Tibial nerve (tissue), 4 donors: Measurements from ENCODE around the gene LRBA. TPM values are rescaled to one million over a fixed set of nuclear protein-coding genes. Genes with fewer than 3 reads are reported as not detected.

Source experiments
- DNase-seq, 2 donors: peaks; one replicate each; pipeline ENCODE4 v3.0.0-alpha.2; 2019; ENCODE audit warnings: low spot score in 2 of 2
- H3K27ac ChIP-seq, 4 donors: fragments of 200-600 bp; sonication (generic) in 3 of 4; one replicate each; pipeline ENCODE4 v1.5.1; 2017 to 2019; ENCODE audit warnings: mild to moderate bottlenecking in 1 of 4
- H3K27me3 ChIP-seq, 2 donors: fragments of 200-600 bp; sonication (generic) in 1 of 2; one replicate each; pipeline versions ENCODE4 v1.5.1 to v1.6.0; 2017 to 2019
- H3K36me3 ChIP-seq, 3 donors: fragments of 200-600 bp; sonication (generic); one replicate each; pipeline ENCODE4 v1.5.1; 2018 to 2019
- H3K4me1 ChIP-seq, 4 donors: fragments of 200-600 bp; sonication (generic) in 3 of 4; one replicate each; pipeline ENCODE4 v1.5.1; 2017 to 2019
- H3K4me3 ChIP-seq, 4 donors: fragments of 200-600 bp; sonication (generic) in 3 of 4; one replicate each; pipeline ENCODE4 v1.5.1; 2017 to 2019; ENCODE audit warnings: mild to moderate bottlenecking in 1 of 4, moderate library complexity in 1 of 4
- H3K9me3 ChIP-seq, 4 donors: fragments of 200-600 bp; sonication (generic) in 3 of 4; one replicate each; pipeline ENCODE4 v1.5.1; 2017 to 2019
- EP300 ChIP-seq, 2 donors: sonication (generic); formaldehyde crosslinking; IDR thresholded peaks; one replicate each; pipeline ENCODE4 v1.6.1; 2017; ENCODE audit warnings: antibody characterized with exemption in 2 of 2, mild to moderate bottlenecking in 1 of 2
- POLR2A ChIP-seq, 2 donors: fragments of 450-650 bp; IDR thresholded peaks; one replicate each; pipeline ENCODE4 v1.6.1; 2017; ENCODE audit warnings: antibody characterized with exemption in 2 of 2, mild to moderate bottlenecking in 2 of 2, moderate library complexity in 2 of 2
- WGBS, 2 donors: methylation state at CpG; one replicate each; pipeline ENCODE4 v1.1.5; 2018; 5-methylcytosine and 5-hydroxymethylcytosine counted together
- total RNA-seq, 4 donors: library from RNA; depleted of rRNA; stranded (reverse); fragments of >200 nt; gene quantifications; one replicate each; pipeline ENCODE4 v1.1.0, GENCODE V29; 2016
- TF ChIP-seq, protein P1 (sequence below), 5 experiments: fragments of 200-600 bp in 3 of 5; fragments of 450-650 bp in 2 of 5; sonication (generic) in 3 of 5; IDR thresholded peaks; one replicate each; pipeline ENCODE4 v1.5.1; 2016 to 2019; ENCODE audit warnings: antibody characterized with exemption in 5 of 5, mild to moderate bottlenecking in 3 of 5, moderate library complexity in 2 of 5

Gene LRBA
- total RNA-seq, 4 donors from 2014 or later, result 35.4 to 43.1 (median 38.0) TPM

DNA sequence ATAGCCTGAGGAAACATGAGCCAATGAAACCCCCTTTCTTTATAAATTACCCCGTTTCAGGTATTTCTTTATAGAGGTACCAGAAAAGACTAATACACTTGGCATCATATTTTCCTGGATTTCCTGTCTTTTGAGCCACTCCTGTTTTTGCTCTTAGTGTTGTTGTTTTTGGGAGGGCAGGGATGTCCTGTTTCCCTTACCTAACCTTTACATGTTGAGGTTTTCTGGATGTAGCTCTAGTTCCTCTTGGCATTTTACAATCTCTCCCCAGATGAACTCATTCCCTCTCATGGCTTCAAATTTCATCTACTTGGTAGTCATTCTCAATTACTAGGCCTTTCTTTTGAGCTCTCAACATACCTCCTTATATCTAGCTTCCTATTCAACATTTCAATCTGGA is 537.2 kb downstream of the LRBA start:
- 93% methylated on average over 1 of the region's 1 CpG for WGBS, 2 donors
- Histone ChIP-seq H3K27ac (no peak overlapping the region), H3K27me3 (no peaks in the 10 kb centered on the region), H3K4me1 (no peaks in the 10 kb centered on the region), H3K4me3 (no peak overlapping the region), H3K36me3 (peaks cover 0 to 9% (median 0%) of the 10 kb centered on the region in 3 donors), H3K9me3 (no peaks in the 10 kb centered on the region)
- no peak for TF ChIP-seq POLR2A (IDR thresholded peaks at IDR 0.05)
- TF ChIP-seq, protein P1, sequence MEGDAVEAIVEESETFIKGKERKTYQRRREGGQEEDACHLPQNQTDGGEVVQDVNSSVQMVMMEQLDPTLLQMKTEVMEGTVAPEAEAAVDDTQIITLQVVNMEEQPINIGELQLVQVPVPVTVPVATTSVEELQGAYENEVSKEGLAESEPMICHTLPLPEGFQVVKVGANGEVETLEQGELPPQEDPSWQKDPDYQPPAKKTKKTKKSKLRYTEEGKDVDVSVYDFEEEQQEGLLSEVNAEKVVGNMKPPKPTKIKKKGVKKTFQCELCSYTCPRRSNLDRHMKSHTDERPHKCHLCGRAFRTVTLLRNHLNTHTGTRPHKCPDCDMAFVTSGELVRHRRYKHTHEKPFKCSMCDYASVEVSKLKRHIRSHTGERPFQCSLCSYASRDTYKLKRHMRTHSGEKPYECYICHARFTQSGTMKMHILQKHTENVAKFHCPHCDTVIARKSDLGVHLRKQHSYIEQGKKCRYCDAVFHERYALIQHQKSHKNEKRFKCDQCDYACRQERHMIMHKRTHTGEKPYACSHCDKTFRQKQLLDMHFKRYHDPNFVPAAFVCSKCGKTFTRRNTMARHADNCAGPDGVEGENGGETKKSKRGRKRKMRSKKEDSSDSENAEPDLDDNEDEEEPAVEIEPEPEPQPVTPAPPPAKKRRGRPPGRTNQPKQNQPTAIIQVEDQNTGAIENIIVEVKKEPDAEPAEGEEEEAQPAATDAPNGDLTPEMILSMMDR (IDR thresholded peaks at IDR 0.05), result no peak
- no peak for TF ChIP-seq EP300 (IDR thresholded peaks at IDR 0.05)
- DNase-seq, result no peak

DNA sequence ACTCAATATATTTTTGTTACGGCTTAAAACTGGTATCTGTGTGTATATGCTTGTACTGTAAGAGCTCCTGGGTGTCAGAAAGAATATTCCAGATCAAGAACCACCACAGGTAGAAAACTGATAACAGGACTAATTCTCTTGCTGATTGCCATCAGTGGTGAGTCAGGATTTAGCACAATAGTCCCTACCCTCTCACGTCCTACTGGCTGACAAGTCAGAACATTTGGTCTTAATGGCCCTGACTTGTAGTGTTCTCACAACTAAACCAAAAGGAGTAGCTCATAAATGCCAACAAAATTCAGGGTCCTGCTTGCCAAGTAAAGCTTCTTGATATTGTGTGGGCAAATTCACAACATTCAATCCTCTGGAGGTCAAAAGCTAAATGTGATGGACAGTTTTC is 538.3 kb downstream of the LRBA start:
- whole genome bisulfite sequencing, 2 donors, result 93 to 99% methylated on average over 2 of the region's 2 CpGs
- no peak overlapping the region for H3K4me3 ChIP-seq
- TF ChIP-seq POLR2A (IDR thresholded peaks at IDR 0.05), result no peak
- TF ChIP-seq EP300 (IDR thresholded peaks at IDR 0.05), result no peak
- TF ChIP-seq, protein P1 (IDR thresholded peaks at IDR 0.05), result no peak

DNA sequence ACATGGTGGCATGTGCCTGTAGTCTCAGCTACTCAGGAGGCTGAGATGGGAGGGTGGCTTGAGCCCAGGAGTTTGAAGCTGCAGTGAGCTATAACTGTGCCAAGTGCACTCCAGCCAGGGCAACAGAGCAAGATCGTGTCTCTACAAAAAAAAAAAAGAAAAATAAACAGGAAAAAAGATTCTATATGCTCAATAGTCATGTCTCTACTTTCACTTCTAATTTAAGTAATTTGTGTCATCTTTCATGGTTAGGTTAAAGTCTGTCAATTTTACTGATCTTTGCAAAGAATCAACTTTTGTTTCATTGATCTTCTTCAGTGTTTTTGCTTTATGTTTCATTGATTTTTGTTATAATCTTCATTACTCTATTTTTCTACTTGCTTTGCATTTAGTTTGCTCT is 539.3 kb downstream of the LRBA start:
- H3K4me3 ChIP-seq, result no peak overlapping the region
- 68 to 83% methylated on average over 1 of the region's 1 CpG for WGBS, 2 donors
- H3K9me3 ChIP-seq, result no peaks in the 10 kb centered on the region
- no peaks in the 10 kb centered on the region for H3K4me1 ChIP-seq
- DNase-seq, result no peak
- H3K27ac ChIP-seq, result no peak overlapping the region
- TF ChIP-seq EP300 (IDR thresholded peaks at IDR 0.05), result no peak
- TF ChIP-seq, protein P1 (IDR thresholded peaks at IDR 0.05), result no peak
- TF ChIP-seq POLR2A (IDR thresholded peaks at IDR 0.05), result no peak
- H3K36me3 ChIP-seq, result peaks cover 0 to 5% (median 0%) of the 10 kb centered on the region in 3 donors
- no peaks in the 10 kb centered on the region for H3K27me3 ChIP-seq

More for the DNA sequence above, 538.3 kb downstream of the LRBA start:
- no peak for DNase-seq
- Histone ChIP-seq H3K9me3 (no peaks in the 10 kb centered on the region), H3K27me3 (no peaks in the 10 kb centered on the region), H3K4me1 (no peaks in the 10 kb centered on the region), H3K27ac (no peak overlapping the region), H3K36me3 (peaks cover 0 to 9% (median 0%) of the 10 kb centered on the region in 3 donors)

DNA sequence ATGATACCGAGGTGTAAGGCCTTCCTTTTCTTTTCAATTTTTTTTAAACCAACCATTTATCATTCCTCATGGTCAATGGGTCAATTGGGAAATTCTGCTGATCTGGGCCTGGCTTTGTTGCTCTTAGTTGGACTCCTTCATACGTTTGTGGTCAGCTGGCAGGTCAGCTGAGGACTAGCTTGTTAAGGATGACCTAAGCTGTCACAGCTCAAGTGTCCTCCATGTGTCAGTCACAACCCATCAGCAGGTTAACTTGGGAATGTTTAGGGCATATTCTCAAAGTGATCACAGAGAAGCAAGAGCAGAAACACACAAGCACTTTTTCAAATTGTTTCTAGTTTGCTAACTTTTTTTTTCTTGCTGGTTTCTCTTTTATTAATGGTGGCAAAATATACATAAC is 550.6 kb downstream of the LRBA start:
- H3K36me3 ChIP-seq, result peaks cover 0 to 6% (median 0%) of the 10 kb centered on the region in 3 donors
- 34 to 48% methylated on average over 2 of the region's 2 CpGs for WGBS, 2 donors
- no peak for DNase-seq
- no peak for TF ChIP-seq EP300 (IDR thresholded peaks at IDR 0.05)
- no peak for TF ChIP-seq POLR2A (IDR thresholded peaks at IDR 0.05)
- TF ChIP-seq, protein P1 (IDR thresholded peaks at IDR 0.05), result no peak
- H3K4me3 ChIP-seq, result no peak overlapping the region
- H3K27ac ChIP-seq, result no peak overlapping the region
- H3K27me3 ChIP-seq, result no peaks in the 10 kb centered on the region
- H3K4me1 ChIP-seq, result no peaks in the 10 kb centered on the region
- H3K9me3 ChIP-seq, result no peaks in the 10 kb centered on the region

DNA sequence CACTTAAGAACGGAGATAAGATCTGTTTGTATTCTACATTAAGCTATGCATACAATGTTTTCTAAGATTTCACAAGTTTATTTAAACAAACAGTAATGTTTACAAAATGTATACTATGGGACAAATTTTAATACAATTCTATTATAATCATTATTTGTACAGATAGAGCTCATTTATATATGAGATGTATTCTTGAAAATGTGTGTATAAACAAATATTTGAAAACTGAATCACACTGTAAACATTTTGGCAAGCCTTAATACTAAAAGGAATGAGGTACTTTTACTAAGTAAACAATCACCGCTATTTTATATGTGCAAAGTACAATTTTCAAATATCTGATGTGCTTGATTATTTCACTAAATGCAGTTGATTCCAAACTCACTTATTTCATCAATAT is 552.3 kb downstream of the LRBA start:
- H3K4me3 ChIP-seq, result no peak overlapping the region
- 71 to 77% methylated on average over 2 of the region's 2 CpGs for WGBS, 2 donors
- no peaks in the 10 kb centered on the region for H3K4me1 ChIP-seq
- no peaks in the 10 kb centered on the region for H3K9me3 ChIP-seq
- TF ChIP-seq POLR2A (IDR thresholded peaks at IDR 0.05) (no peak), EP300 (IDR thresholded peaks at IDR 0.05) (no peak)
- TF ChIP-seq, protein P1 (IDR thresholded peaks at IDR 0.05), result no peak
- no peak for DNase-seq
- peaks cover 0 to 4% (median 0%) of the 10 kb centered on the region in 3 donors for H3K36me3 ChIP-seq
- H3K27ac ChIP-seq, result no peak overlapping the region
- no peaks in the 10 kb centered on the region for H3K27me3 ChIP-seq
